Endodermal cell (in vitro differentiated cells): ENCODE measurements around the gene IL22. TPM values are rescaled to one million over a fixed set of nuclear protein-coding genes. Genes with fewer than 3 reads are reported as not detected.

Experiments
- DNase-seq: peaks from one replicate; pipeline ENCODE4 v3.0.0-alpha.2; 2017
- H3K27ac ChIP-seq: 2 replicates; pipeline ENCODE4 v1.5.1; 2013; ENCODE audit warnings: mild to moderate bottlenecking, low read depth, low read length, moderate library complexity
- H3K27me3 ChIP-seq: 2 replicates; pipeline ENCODE4 v1.6.1; 2013; ENCODE audit warnings: mild to moderate bottlenecking, low read length, moderate library complexity; ENCODE audit not compliant: insufficient read depth, control insufficient read depth, poor library complexity, severe bottlenecking
- H3K36me3 ChIP-seq: 2 replicates; pipeline ENCODE4 v1.7.0; 2013; ENCODE audit warnings: mild to moderate bottlenecking, low read length, moderate library complexity; ENCODE audit not compliant: control insufficient read depth, insufficient read depth
- H3K4me1 ChIP-seq: one replicate; pipeline ENCODE4 v1.7.0; 2013; ENCODE audit warnings: low read length; ENCODE audit not compliant: control insufficient read depth, insufficient read depth
- H3K4me3 ChIP-seq: 2 replicates; pipeline ENCODE4 v1.5.1; 2013; ENCODE audit warnings: mild to moderate bottlenecking, low read length, moderate library complexity
- H3K9ac ChIP-seq: 2 replicates; pipeline ENCODE4 v1.6.1; 2013; ENCODE audit warnings: mild to moderate bottlenecking, low read length, moderate library complexity; ENCODE audit not compliant: poor library complexity, severe bottlenecking; ENCODE audit errors: extremely low read depth
- H3K9me3 ChIP-seq: 2 replicates; pipeline ENCODE4 v1.6.1; 2013; ENCODE audit warnings: mild to moderate bottlenecking, low read length, moderate library complexity; ENCODE audit not compliant: control insufficient read depth
- H3K27ac Mint-ChIP-seq: 2 replicates; pipeline ENCODE4 v1.8.0; 2020; ENCODE audit warnings: mixed read lengths
- H3K27me3 Mint-ChIP-seq: 2 replicates; pipeline ENCODE4 v1.8.0; 2021; ENCODE audit warnings: mild to moderate bottlenecking, mixed read lengths; ENCODE audit not compliant: insufficient read depth
- H3K36me3 Mint-ChIP-seq: 2 replicates; pipeline ENCODE4 v1.8.0; 2020; ENCODE audit warnings: low read depth, mixed read lengths
- H3K4me1 Mint-ChIP-seq: 2 replicates; pipeline ENCODE4 v1.8.0; 2020; ENCODE audit warnings: mixed read lengths
- H3K4me3 Mint-ChIP-seq: 2 replicates; pipeline ENCODE4 v1.8.0; 2020; ENCODE audit warnings: mild to moderate bottlenecking, moderate library complexity, mixed read lengths
- H3K9me3 Mint-ChIP-seq: 2 replicates; pipeline ENCODE4 v1.8.0; 2020; ENCODE audit warnings: mild to moderate bottlenecking, mixed read lengths
- CTCF ChIP-seq: fragments of 200-600 bp; sonication (generic); conservative IDR thresholded peaks from 2 replicates; pipeline ENCODE4 v1.5.0; 2021; ENCODE audit warnings: antibody characterized with exemption, mild to moderate bottlenecking
- WGBS, 2 experiments: methylation state at CpG; one replicate each; pipeline versions ENCODE4 v1.1.5 to v1.1.7; 2013; ENCODE audit warnings: missing lambda C conversion rate in 2 of 2, mixed read lengths in 1 of 2; ENCODE audit not compliant: insufficient coverage in 1 of 2, insufficient read length in 1 of 2; 5-methylcytosine and 5-hydroxymethylcytosine counted together
- total RNA-seq, 2 donors: library from RNA; stranded (reverse); fragmentation: NEBNext Ultra II Directional in 1 of 2; extraction: Animal tissue kit (Norgen Biotek cat#: 25700) in 1 of 2; gene quantifications; 2 replicates in 1 of 2; 3 replicates in 1 of 2; pipeline ENCODE4 v1.2.1, GENCODE V29; 2021

The IL22 gene
- total RNA-seq, 2 donors from 2014 or later: not detected

GRCh38 chr12:68293347-68293746 lies 39.9 kb upstream of the IL22 start:
- H3K9me3 ChIP-seq: no peaks in the 10 kb centered on the region
- Mint-ChIP-seq H3K27me3 (no peaks in the 10 kb centered on the region), H3K9me3 (no peaks in the 10 kb centered on the region), H3K36me3 (peaks cover 4% of the 10 kb centered on the region), H3K4me1 (no peaks in the 10 kb centered on the region), H3K27ac (no peak overlapping the region), H3K4me3 (no peak overlapping the region)
- peaks cover 4% of the 10 kb centered on the region for H3K36me3 ChIP-seq
- no peaks in the 10 kb centered on the region for H3K4me1 ChIP-seq
- no peak overlapping the region for H3K4me3 ChIP-seq
- DNase-seq: no peak
- H3K9ac ChIP-seq: no peak overlapping the region
- H3K27me3 ChIP-seq: no peaks in the 10 kb centered on the region
- no peak overlapping the region for H3K27ac ChIP-seq
- no peak for TF ChIP-seq CTCF

- Histone ChIP-seq H3K4me3 (no peak overlapping the region), H3K27ac (no peak overlapping the region), H3K27me3 (no peaks in the 10 kb centered on the region), H3K36me3 (peaks cover 4% of the 10 kb centered on the region), H3K9ac (no peak overlapping the region), H3K4me1 (no peaks in the 10 kb centered on the region), H3K9me3 (no peaks in the 10 kb centered on the region)
- H3K27ac Mint-ChIP-seq: no peak overlapping the region
- H3K4me3 Mint-ChIP-seq: no peak overlapping the region
- H3K36me3 Mint-ChIP-seq: peaks cover 4% of the 10 kb centered on the region
- no peaks in the 10 kb centered on the region for H3K4me1 Mint-ChIP-seq
- no peak for DNase-seq
- no peaks in the 10 kb centered on the region for H3K27me3 Mint-ChIP-seq
- no peak for TF ChIP-seq CTCF
- no peaks in the 10 kb centered on the region for H3K9me3 Mint-ChIP-seq
- 86 to 94% methylated on average over 4 to 8 of the region's 9 CpGs for WGBS, 2 experiments
These were observed 38.9 kb upstream of the IL22 start for GRCh38 chr12:68292151-68292943.

GRCh38 chr12:68291396-68292036 lies 38.1 kb upstream of the IL22 start:
- Histone ChIP-seq H3K36me3 (peaks cover 4% of the 10 kb centered on the region), H3K4me3 (no peak overlapping the region), H3K9ac (no peak overlapping the region), H3K27me3 (no peaks in the 10 kb centered on the region), H3K27ac (no peak overlapping the region), H3K4me1 (no peaks in the 10 kb centered on the region), H3K9me3 (no peaks in the 10 kb centered on the region)
- H3K4me3 Mint-ChIP-seq: no peak overlapping the region
- DNase-seq: no peak
- TF ChIP-seq CTCF: no peak
- 97 to 100% methylated on average over 3 to 4 of the region's 4 CpGs for WGBS, 2 experiments
- H3K27ac Mint-ChIP-seq: no peak overlapping the region
- no peaks in the 10 kb centered on the region for H3K9me3 Mint-ChIP-seq
- peaks cover 2% of the 10 kb centered on the region for H3K36me3 Mint-ChIP-seq
- H3K27me3 Mint-ChIP-seq: no peaks in the 10 kb centered on the region
- H3K4me1 Mint-ChIP-seq: no peaks in the 10 kb centered on the region
